ENCODE measurements around the gene COLGALT1. TPM values are rescaled to one million over a fixed set of nuclear protein-coding genes. Genes with fewer than 3 reads are reported as not detected.
"Not testable (repeated sequence)": the region's sequence is repeated elsewhere in the genome, so short reads cannot be mapped to it uniquely, and the experiment has no call there.

The COLGALT1 gene
- total RNA-seq, 1 donor from 2014 or later, result 121 TPM

DNA sequence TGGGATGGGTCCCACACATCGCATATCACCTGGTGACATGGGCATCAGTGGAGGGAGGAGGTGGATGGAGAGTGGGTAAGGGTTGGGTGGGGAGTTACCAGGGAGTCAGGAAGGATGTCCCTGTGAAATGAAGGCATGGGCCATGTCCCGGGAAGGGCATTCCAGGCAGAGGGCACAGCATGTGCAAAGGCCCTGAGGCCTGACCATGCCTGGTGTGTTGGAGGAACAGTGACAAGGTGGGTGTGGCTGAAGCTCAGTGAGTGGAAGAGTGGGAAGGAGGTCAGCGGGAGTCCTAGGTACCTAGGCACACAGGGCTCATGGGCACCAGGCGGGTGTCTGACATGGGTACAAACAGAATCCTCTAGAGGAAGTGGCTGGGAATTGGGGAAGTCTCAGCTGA lies 11.0 kb upstream of the COLGALT1 start:
- Mint-ChIP-seq H3K9me3 (ENCODE audit: unreplicated experiment) (no peaks in the 10 kb centered on the region), H3K27ac (ENCODE audit: unreplicated experiment) (no peak overlapping the region), H3K4me1 (ENCODE audit: unreplicated experiment) (peaks cover 3% of the 10 kb centered on the region), H3K27me3 (ENCODE audit: unreplicated experiment) (no peaks in the 10 kb centered on the region), H3K36me3 (ENCODE audit: unreplicated experiment) (no peaks in the 10 kb centered on the region), H3K4me3 (ENCODE audit: unreplicated experiment) (no peak overlapping the region)
- TF ChIP-seq, protein P1, sequence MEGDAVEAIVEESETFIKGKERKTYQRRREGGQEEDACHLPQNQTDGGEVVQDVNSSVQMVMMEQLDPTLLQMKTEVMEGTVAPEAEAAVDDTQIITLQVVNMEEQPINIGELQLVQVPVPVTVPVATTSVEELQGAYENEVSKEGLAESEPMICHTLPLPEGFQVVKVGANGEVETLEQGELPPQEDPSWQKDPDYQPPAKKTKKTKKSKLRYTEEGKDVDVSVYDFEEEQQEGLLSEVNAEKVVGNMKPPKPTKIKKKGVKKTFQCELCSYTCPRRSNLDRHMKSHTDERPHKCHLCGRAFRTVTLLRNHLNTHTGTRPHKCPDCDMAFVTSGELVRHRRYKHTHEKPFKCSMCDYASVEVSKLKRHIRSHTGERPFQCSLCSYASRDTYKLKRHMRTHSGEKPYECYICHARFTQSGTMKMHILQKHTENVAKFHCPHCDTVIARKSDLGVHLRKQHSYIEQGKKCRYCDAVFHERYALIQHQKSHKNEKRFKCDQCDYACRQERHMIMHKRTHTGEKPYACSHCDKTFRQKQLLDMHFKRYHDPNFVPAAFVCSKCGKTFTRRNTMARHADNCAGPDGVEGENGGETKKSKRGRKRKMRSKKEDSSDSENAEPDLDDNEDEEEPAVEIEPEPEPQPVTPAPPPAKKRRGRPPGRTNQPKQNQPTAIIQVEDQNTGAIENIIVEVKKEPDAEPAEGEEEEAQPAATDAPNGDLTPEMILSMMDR (IDR thresholded peaks at IDR 0.05), result no peak
- DNase-seq (ENCODE audit: extremely low spot score, unreplicated experiment), result no peak

DNA sequence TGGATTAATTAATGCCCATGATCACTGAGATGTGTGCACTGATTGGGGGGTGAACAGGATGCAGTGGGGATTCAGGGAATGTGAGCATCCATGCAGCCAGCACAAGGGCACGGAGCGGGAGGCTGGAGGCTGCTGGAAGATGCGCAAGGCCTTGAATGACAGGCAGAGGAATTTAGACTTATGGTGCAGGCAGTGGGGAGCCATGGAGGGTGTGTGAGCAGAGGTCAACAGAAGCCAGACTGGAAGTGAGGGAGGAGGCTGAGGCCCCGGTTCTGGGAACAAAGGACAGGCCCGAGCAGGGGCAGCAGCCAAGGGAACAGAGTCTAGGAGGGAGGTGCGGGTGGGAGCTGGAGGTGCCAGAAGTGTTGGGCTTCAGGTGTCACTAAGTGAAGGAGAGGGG lies 7.3 kb upstream of the COLGALT1 start:
- no peak overlapping the region for H3K27ac Mint-ChIP-seq (ENCODE audit: unreplicated experiment)
- no peaks in the 10 kb centered on the region for H3K9me3 Mint-ChIP-seq (ENCODE audit: unreplicated experiment)
- TF ChIP-seq, protein P1 (IDR thresholded peaks at IDR 0.05), result no peak
- no peaks in the 10 kb centered on the region for H3K36me3 Mint-ChIP-seq (ENCODE audit: unreplicated experiment)
- no peak for DNase-seq (ENCODE audit: extremely low spot score, unreplicated experiment)
- H3K27me3 Mint-ChIP-seq (ENCODE audit: unreplicated experiment), result no peaks in the 10 kb centered on the region
- H3K4me3 Mint-ChIP-seq (ENCODE audit: unreplicated experiment), result no peak overlapping the region
- H3K4me1 Mint-ChIP-seq (ENCODE audit: unreplicated experiment), result peaks cover 2% of the 10 kb centered on the region

DNA sequence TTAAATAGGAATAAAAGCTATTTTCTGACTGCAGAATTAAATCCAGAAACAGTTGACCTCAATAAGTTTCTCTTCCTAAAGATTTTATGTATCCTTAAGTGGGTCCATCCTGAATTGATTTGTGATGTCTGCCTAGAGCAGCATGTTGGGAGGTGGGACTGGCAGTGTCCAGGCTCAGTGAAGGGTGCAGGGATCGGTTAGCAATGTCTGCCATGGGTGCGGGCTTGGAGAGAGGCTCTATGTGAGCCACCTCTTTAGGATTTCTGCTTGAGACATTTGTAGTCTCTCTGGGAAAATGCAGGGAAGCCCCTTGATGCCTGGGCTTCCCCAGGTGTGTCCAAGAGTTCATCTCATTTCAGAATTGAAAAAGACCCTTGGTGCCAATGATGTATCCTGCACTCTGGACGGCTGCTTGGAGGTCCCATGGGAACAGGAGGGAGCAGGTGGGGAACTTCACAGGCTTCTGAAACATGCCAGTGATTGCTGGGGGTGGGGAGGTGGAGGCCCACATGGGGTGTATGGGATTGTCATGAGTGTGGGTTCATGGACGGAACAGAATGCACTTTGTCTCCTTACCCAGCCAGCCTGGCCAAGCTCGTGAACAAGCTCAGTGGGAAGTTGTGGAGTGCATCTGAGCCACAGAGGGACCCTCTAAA lies 6.2 kb upstream of the COLGALT1 start:
- Mint-ChIP-seq H3K36me3 (ENCODE audit: unreplicated experiment) (no peaks in the 10 kb centered on the region), H3K27ac (ENCODE audit: unreplicated experiment) (no peak overlapping the region), H3K27me3 (ENCODE audit: unreplicated experiment) (no peaks in the 10 kb centered on the region), H3K4me3 (ENCODE audit: unreplicated experiment) (no peak overlapping the region), H3K9me3 (ENCODE audit: unreplicated experiment) (no peaks in the 10 kb centered on the region), H3K4me1 (ENCODE audit: unreplicated experiment) (peaks cover 8% of the 10 kb centered on the region)
- TF ChIP-seq, protein P1 (IDR thresholded peaks at IDR 0.05), result no peak
- no peak for DNase-seq (ENCODE audit: extremely low spot score, unreplicated experiment)

DNA sequence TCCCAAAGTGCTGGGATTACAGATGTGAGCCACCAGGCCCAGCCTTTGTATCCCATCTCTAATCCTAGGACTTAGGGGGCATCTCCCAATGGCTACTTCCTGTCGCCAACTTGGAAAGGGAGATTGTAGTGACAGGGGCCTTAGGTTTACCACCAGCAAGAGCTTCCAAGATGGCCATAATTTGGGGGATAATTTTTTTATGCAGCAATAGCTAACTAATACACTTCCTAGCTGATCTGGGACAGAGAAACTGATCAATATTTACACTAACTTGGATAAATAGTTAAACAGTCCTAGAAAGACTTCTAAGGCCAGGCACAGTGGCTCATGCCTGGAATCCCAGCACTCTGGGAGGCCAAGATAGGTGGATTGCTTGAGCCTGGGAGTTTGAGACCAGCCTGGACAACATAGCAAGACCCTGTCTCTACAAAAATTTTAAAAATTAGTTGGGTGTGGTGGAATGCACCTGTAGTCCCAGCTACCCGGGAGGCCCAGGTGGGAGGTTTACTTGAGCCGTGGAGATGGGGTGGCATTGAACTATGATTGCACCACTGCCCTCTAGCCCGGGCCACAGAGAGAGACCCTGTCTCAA lies 5.3 kb upstream of the COLGALT1 start:
- DNase-seq (ENCODE audit: extremely low spot score, unreplicated experiment), result no peak
- Mint-ChIP-seq H3K4me1 (ENCODE audit: unreplicated experiment) (peaks cover 12% of the 10 kb centered on the region), H3K36me3 (ENCODE audit: unreplicated experiment) (no peaks in the 10 kb centered on the region), H3K27me3 (ENCODE audit: unreplicated experiment) (no peaks in the 10 kb centered on the region), H3K9me3 (ENCODE audit: unreplicated experiment) (no peaks in the 10 kb centered on the region), H3K27ac (ENCODE audit: unreplicated experiment) (no peak overlapping the region), H3K4me3 (ENCODE audit: unreplicated experiment) (no peak overlapping the region)
- TF ChIP-seq, protein P1 (IDR thresholded peaks at IDR 0.05), result no peak

DNA sequence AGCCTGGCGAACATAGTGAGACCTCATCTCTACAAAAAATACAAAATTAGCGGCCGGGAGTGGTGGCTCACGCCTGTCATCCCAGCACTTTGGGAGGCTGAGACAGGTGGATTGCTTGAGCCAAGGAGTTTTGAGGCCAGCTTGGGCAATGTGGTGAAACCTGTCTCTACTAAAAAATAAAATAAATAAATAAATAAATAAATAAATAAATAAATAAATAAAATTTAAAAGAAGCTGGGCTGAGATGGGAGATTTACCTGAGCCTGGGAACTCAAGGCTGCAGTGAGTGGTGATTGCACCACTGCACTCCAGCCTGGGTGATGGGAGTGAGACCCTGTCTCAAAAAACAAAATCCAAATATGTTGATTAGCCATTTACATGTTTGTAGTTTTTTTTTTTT lies 2.7 kb upstream of the COLGALT1 start:
- H3K9me3 Mint-ChIP-seq (ENCODE audit: unreplicated experiment); H3K27me3 Mint-ChIP-seq (ENCODE audit: unreplicated experiment); DNase-seq (ENCODE audit: extremely low spot score, unreplicated experiment); H3K36me3 Mint-ChIP-seq (ENCODE audit: unreplicated experiment); H3K4me3 Mint-ChIP-seq (ENCODE audit: unreplicated experiment): not testable (repeated sequence)
- peaks cover 22% of the 10 kb centered on the region for H3K4me1 Mint-ChIP-seq (ENCODE audit: unreplicated experiment)
- H3K27ac Mint-ChIP-seq (ENCODE audit: unreplicated experiment), result peak overlapping the region; percentile 88
